GM12878 (cell line): Measurements from ENCODE around the gene S1PR2. TPM values are rescaled to one million over a fixed set of nuclear protein-coding genes. Genes with fewer than 3 reads are reported as not detected.

Source experiments
- CHD1 ChIP-seq: IDR thresholded peaks from 2 replicates; pipeline ENCODE4 v1.6.1; 2012; ENCODE audit warnings: low read depth, low read length, improper control_type of control experiment
- CHD2 ChIP-seq: IDR thresholded peaks from 2 replicates; pipeline ENCODE4 v1.6.1; 2011; ENCODE audit warnings: low read depth, low read length, improper control_type of control experiment, borderline replicate concordance
- DPF2 ChIP-seq: fragments of 450-650 bp; IDR thresholded peaks from 2 replicates; pipeline ENCODE4 v1.6.1; 2017; ENCODE audit warnings: mild to moderate bottlenecking
- EZH2 ChIP-seq: IDR thresholded peaks from 2 replicates; pipeline ENCODE4 v1.6.1; 2012; ENCODE audit warnings: low read depth, mild to moderate bottlenecking, control low read depth, inconsistent platforms, low read length, borderline replicate concordance; ENCODE audit not compliant: control insufficient read depth
- FOXM1 ChIP-seq: IDR thresholded peaks from 2 replicates; pipeline ENCODE4 v1.6.1; 2012; ENCODE audit warnings: low read depth, mild to moderate bottlenecking, inconsistent platforms, low read length, moderate library complexity
- GABPA ChIP-seq: IDR thresholded peaks from 2 replicates; pipeline ENCODE4 v1.6.1; 2014; ENCODE audit warnings: antibody characterized with exemption, low read depth, mild to moderate bottlenecking, inconsistent platforms
- HDAC6 ChIP-seq: fragments of 200-600 bp; sonication (generic); IDR thresholded peaks from one replicate; pipeline ENCODE4 v1.8.0; 2017; ENCODE audit warnings: antibody characterized with exemption; ENCODE audit not compliant: unreplicated experiment
- IKZF1 ChIP-seq: fragments of 450-650 bp; conservative IDR thresholded peaks from 2 replicates; pipeline ENCODE4 v1.6.1; 2017; ENCODE audit warnings: antibody characterized with exemption, mild to moderate bottlenecking
- JUNB ChIP-seq: IDR thresholded peaks from 2 replicates; pipeline ENCODE4 v1.6.1; 2016; ENCODE audit warnings: antibody characterized with exemption, mild to moderate bottlenecking
- JUND ChIP-seq: IDR thresholded peaks from 2 replicates; pipeline ENCODE4 v1.6.1; 2012; ENCODE audit warnings: low read depth, mild to moderate bottlenecking, low read length, improper control_type of control experiment, moderate library complexity
- KLF5 ChIP-seq: fragments of 450-650 bp; IDR thresholded peaks from 2 replicates; pipeline ENCODE4 v1.6.1; 2014; ENCODE audit warnings: mild to moderate bottlenecking; ENCODE audit not compliant: partially characterized antibody
- MEF2A ChIP-seq: IDR thresholded peaks from 2 replicates; pipeline ENCODE4 v1.6.1; 2011; ENCODE audit warnings: low read depth, mild to moderate bottlenecking, low read length, moderate library complexity; ENCODE audit not compliant: insufficient read depth
- NFIC ChIP-seq: IDR thresholded peaks from 2 replicates; pipeline ENCODE4 v1.6.1; 2012; ENCODE audit warnings: low read depth, mild to moderate bottlenecking, inconsistent platforms, low read length, moderate library complexity
- NFYA ChIP-seq: IDR thresholded peaks from 2 replicates; pipeline ENCODE4 v1.6.1; 2011; ENCODE audit warnings: low read depth, mild to moderate bottlenecking, low read length, improper control_type of control experiment, borderline replicate concordance
- NRF1 ChIP-seq: conservative IDR thresholded peaks from 2 replicates; pipeline ENCODE4 v1.6.1; 2011; ENCODE audit warnings: mild to moderate bottlenecking, low read depth, low read length, improper control_type of control experiment
- RB1 ChIP-seq: fragments of 450-650 bp; formaldehyde crosslinking; IDR thresholded peaks from 2 replicates; pipeline ENCODE4 v1.6.1; 2017; ENCODE audit warnings: mild to moderate bottlenecking, borderline replicate concordance
- SIN3A ChIP-seq: IDR thresholded peaks from 2 replicates; pipeline ENCODE4 v1.6.1; 2012; ENCODE audit warnings: low read depth, low read length, improper control_type of control experiment
- STAT1 ChIP-seq: fragments of 450-650 bp; conservative IDR thresholded peaks from 2 replicates; pipeline ENCODE4 v1.6.1; 2014; ENCODE audit warnings: antibody characterized with exemption, mild to moderate bottlenecking
- SUZ12 ChIP-seq: fragments of 200-600 bp; sonication (generic); IDR thresholded peaks from one replicate; pipeline ENCODE4 v1.6.1; 2018; ENCODE audit warnings: antibody characterized with exemption, mild to moderate bottlenecking; ENCODE audit not compliant: unreplicated experiment
- TAF1 ChIP-seq: IDR thresholded peaks from 2 replicates; pipeline ENCODE4 v1.6.1; 2011; ENCODE audit warnings: mild to moderate bottlenecking, low read depth, low read length, borderline replicate concordance
- WRNIP1 ChIP-seq: IDR thresholded peaks from 2 replicates; pipeline ENCODE4 v1.6.1; 2011; ENCODE audit warnings: low read depth, low read length, improper control_type of control experiment, borderline replicate concordance
- YBX1 ChIP-seq: fragments of 450-650 bp; IDR thresholded peaks from 2 replicates; pipeline ENCODE4 v1.6.1; 2016; ENCODE audit warnings: antibody characterized with exemption
- ZBTB4 ChIP-seq: fragments of 450-650 bp; formaldehyde crosslinking; IDR thresholded peaks from 2 replicates; pipeline ENCODE4 v1.4.0; 2022; ENCODE audit warnings: mild to moderate bottlenecking, moderate library complexity
- ZNF217 ChIP-seq: fragments of 450-650 bp; IDR thresholded peaks from 2 replicates; pipeline ENCODE4 v1.6.1; 2017; ENCODE audit warnings: antibody characterized with exemption, mild to moderate bottlenecking
- polyA plus RNA-seq, 11 experiments: library from polyadenylated mRNA; depleted of rRNA in 4 of 11; unstranded in 6 of 11; stranded (reverse) in 5 of 11; fragments of >200 nt; fragmentation: Nextera tagmentation in 4 of 11; fragmentation: Illumina TruSeq in 1 of 11; extraction: Ambion mirVana in 4 of 11; extraction: Trizol in 1 of 11; gene quantifications; 1 replicate in 1 of 11; 2 replicates in 10 of 11; pipeline versions ENCODE4 v1.2.1 to v1.2.3, GENCODE V29; 2011 to 2016; ENCODE audit warnings: inconsistent platforms in 2 of 11, missing spikeins in 2 of 11, low read depth in 1 of 11
- total RNA-seq, 4 experiments: library from RNA; depleted of rRNA in 3 of 4; stranded (reverse); fragments of >200 nt in 3 of 4; fragmentation: Illumina TruSeq in 1 of 4; extraction: Trizol in 1 of 4; gene quantifications; 2 replicates each; pipeline versions ENCODE4 v1.2.1 to v1.2.3, GENCODE V29; 2013 to 2021
- TF ChIP-seq, protein P1 (sequence below): IDR thresholded peaks from 2 replicates; pipeline ENCODE4 v1.6.1; 2012; ENCODE audit warnings: low read depth, low read length, improper control_type of control experiment
- TF ChIP-seq, protein P2 (sequence below): fragments of 450-650 bp; IDR thresholded peaks from 2 replicates; pipeline ENCODE4 v1.6.1; 2017; ENCODE audit warnings: mild to moderate bottlenecking

Gene S1PR2
- total and polyA plus RNA-seq, 10 of the 15 experiments (the other 5 are each of a cell fraction or from before 2014, with no cell fraction given), result 4.9 to 26.8 (median 11.6) TPM

DNA sequence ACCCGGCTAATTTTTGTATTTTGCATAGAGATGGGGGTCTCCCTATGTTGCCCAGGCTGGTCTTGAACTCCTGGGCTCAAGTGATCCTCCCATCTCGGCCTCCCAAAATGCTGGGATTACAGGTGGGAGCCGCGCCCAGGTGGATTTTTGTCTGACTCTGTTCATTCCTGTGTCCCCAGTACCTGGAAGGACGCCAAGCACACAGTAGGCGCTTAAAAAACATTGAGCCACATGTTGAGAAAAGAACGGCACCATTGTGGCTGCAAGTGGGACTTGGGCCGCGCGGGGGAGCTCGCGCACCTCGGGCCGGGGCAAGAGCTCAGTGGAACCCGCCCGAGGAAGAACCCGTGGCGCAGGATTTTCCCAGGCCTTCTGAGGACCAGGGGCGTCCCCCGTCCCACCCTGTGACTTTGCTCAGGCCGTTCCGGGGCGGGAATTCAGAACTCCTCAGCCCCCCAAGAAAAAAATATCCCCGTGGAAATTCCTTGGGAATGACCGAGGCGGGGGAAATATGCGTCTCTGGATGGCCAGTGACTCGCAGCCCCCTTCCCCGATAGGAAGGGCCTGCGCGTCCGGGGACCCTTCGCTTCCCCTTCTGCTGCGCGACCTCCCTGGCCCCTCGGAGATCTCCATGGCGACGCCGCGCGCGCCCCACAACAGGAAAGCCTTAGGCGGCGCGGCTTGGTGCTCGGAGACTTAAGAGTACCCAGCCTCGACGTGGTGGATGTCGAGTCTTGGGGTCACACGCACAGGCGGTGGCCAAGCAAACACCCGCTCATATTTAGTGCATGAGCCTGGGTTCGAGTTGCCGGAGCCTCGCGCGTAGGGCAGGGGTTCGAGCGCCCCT lies 38.4 kb upstream of the S1PR2 start (continued):
- TF ChIP-seq DPF2, result peak; percentile 100
- no peak for TF ChIP-seq JUND
- no peak for TF ChIP-seq HDAC6
- TF ChIP-seq MEF2A, result no peak
- no peak for TF ChIP-seq EZH2
- TF ChIP-seq CHD1, result no peak
- no peak for TF ChIP-seq SUZ12
- TF ChIP-seq KLF5, result peak; percentile 76
- TF ChIP-seq NFYA, result no peak
- no peak for TF ChIP-seq YBX1
- TF ChIP-seq GABPA, result no peak
- no peak for TF ChIP-seq NFIC
- TF ChIP-seq, protein P1, sequence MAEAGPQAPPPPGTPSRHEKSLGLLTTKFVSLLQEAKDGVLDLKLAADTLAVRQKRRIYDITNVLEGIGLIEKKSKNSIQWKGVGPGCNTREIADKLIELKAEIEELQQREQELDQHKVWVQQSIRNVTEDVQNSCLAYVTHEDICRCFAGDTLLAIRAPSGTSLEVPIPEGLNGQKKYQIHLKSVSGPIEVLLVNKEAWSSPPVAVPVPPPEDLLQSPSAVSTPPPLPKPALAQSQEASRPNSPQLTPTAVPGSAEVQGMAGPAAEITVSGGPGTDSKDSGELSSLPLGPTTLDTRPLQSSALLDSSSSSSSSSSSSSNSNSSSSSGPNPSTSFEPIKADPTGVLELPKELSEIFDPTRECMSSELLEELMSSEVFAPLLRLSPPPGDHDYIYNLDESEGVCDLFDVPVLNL, result no peak
- TF ChIP-seq RB1, result peak; percentile 67; the same call in 1 of the 2 replicates
- TF ChIP-seq STAT1, result no peak
- TF ChIP-seq ZBTB4, result no peak
- no peak; the same call in 1 of the 2 replicates for TF ChIP-seq SIN3A
- peak; percentile 95 for TF ChIP-seq IKZF1
- TF ChIP-seq ZNF217, result peak; percentile 98
- no peak for TF ChIP-seq CHD2
- TF ChIP-seq FOXM1, result no peak
- TF ChIP-seq NRF1, result no peak
- peak; percentile 16; the same call in 1 of the 2 replicates for TF ChIP-seq TAF1
- TF ChIP-seq JUNB, result no peak
- TF ChIP-seq, protein P2, sequence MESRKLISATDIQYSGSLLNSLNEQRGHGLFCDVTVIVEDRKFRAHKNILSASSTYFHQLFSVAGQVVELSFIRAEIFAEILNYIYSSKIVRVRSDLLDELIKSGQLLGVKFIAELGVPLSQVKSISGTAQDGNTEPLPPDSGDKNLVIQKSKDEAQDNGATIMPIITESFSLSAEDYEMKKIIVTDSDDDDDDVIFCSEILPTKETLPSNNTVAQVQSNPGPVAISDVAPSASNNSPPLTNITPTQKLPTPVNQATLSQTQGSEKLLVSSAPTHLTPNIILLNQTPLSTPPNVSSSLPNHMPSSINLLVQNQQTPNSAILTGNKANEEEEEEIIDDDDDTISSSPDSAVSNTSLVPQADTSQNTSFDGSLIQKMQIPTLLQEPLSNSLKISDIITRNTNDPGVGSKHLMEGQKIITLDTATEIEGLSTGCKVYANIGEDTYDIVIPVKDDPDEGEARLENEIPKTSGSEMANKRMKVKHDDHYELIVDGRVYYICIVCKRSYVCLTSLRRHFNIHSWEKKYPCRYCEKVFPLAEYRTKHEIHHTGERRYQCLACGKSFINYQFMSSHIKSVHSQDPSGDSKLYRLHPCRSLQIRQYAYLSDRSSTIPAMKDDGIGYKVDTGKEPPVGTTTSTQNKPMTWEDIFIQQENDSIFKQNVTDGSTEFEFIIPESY, result no peak
- peak; percentile 39; the same call in 1 of the 2 replicates for TF ChIP-seq WRNIP1
